Measurements from ENCODE around the gene UBXN1.
"Not testable (repeated sequence)": the region's sequence is repeated elsewhere in the genome, so short reads cannot be mapped to it uniquely, and the experiment has no call there.

Gene UBXN1

DNA sequence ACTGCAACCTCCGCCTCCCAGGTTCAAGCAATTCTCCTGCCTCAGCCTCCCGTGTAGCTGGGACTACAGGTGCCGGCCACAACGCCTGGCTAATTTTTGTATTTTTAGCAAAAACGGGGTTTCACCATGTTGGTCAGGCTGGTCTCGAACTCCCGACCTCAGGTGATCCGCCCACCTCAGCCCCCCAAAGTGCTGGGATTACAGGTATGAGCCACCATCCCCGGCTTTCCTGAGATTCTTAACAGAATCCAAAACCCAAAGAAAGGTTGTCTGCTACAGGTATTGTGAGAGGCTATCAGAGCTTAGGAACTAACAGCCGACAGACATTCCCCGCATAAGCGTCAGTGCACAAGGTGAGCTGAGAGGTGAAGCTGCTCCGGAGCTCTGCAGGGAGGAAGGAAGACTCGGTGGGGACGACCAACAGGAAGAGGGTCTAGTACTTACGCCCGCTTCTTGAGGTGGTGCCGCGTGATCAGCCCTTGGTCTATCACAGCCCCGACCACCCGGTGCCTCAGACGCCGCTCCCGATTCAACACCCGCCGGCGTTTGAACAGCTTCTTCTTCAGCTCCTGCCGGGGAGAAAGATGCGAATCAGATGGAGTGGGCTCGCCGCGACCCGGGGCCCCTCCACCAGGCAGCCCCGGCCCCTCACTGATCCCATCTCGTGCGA, 14.3 kb downstream of the UBXN1 start:
- Histone ChIP-seq H3K4me2 (peak overlapping the region; percentile 73), H3K27ac (peak overlapping the region; percentile 92), H3K4me1 (peaks cover 40% of the 10 kb centered on the region), H3K36me3 (peaks cover 51% of the 10 kb centered on the region), H4K20me1 (peaks cover 16% of the 10 kb centered on the region), H3K4me3 (peak overlapping the region; percentile 96), H3K9me3 (no peaks in the 10 kb centered on the region), H3K27me3 (no peaks in the 10 kb centered on the region), H3K9ac (peak overlapping the region; percentile 97)
- TF ChIP-seq Cebpa-rat (IDR thresholded peaks at IDR 0.05) = no peak

GRCh38 chr11:62656796-62657429, 22.0 kb downstream of the UBXN1 start:
- no peak for TF ChIP-seq Cebpa-rat (IDR thresholded peaks at IDR 0.05)
- Histone ChIP-seq H3K27ac (no peak overlapping the region), H3K9ac (no peak overlapping the region)

GRCh38 chr11:62654297-62654696, 24.6 kb downstream of the UBXN1 start:
- Histone ChIP-seq H3K27ac (no peak overlapping the region), H3K4me2 (peak overlapping the region; percentile 78; the same call in 1 of the 2 replicates), H3K9ac (no peak overlapping the region), H3K27me3 (no peaks in the 10 kb centered on the region), H4K20me1 (peaks cover 22% of the 10 kb centered on the region), H3K4me1 (peaks cover 19% of the 10 kb centered on the region), H3K9me3 (no peaks in the 10 kb centered on the region), H3K4me3 (no peak overlapping the region), H3K36me3 (peaks cover 20% of the 10 kb centered on the region)
- no peak for TF ChIP-seq Cebpa-rat (IDR thresholded peaks at IDR 0.05)

More at GRCh38 chr11:62656796-62657429, 22.0 kb downstream of the UBXN1 start:
- Histone ChIP-seq H3K4me3 (no peak overlapping the region), H3K9me3 (no peaks in the 10 kb centered on the region), H3K4me2 (no peak overlapping the region), H4K20me1 (peaks cover 8% of the 10 kb centered on the region; the same call in 1 of the 2 replicates), H3K27me3 (no peaks in the 10 kb centered on the region), H3K36me3 (peaks cover 15% of the 10 kb centered on the region), H3K4me1 (peaks cover 6% of the 10 kb centered on the region)

GRCh38 chr11:62652161-62653006, 26.5 kb downstream of the UBXN1 start:
- peaks cover 30% of the 10 kb centered on the region for H3K4me1 ChIP-seq
- no peaks in the 10 kb centered on the region for H3K9me3 ChIP-seq
- H4K20me1 ChIP-seq = peaks cover 41% of the 10 kb centered on the region
- H3K9ac ChIP-seq = peak overlapping the region; percentile 97
- peak overlapping the region; percentile 95 for H3K27ac ChIP-seq
- no peaks in the 10 kb centered on the region for H3K27me3 ChIP-seq
- TF ChIP-seq Cebpa-rat (IDR thresholded peaks at IDR 0.05) = no peak
- H3K36me3 ChIP-seq = peaks cover 40% of the 10 kb centered on the region
- peak overlapping the region; percentile 88 for H3K4me2 ChIP-seq
- H3K4me3 ChIP-seq = peak overlapping the region; percentile 89

DNA sequence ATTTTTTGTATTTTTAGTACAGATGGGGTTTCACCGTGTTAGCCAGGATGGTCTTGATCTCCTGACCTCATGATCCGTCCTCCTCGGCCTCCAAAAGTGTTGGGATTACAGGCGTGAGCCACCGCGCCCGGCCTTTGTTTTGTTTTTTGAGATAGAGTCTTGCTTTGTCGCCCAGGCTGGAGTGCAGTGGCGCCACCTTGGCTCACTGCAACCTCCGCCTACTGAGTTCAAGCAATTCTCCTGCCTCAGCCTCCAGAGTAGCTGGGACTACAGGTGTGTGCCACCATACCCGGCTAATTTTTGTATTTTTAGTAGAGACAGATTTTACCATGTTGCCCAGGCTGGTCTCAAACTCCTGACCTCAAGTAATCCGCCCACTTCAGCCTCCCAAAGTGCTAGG, 28.6 kb downstream of the UBXN1 start:
- not testable (repeated sequence) for H3K4me2 ChIP-seq, H3K27ac ChIP-seq, H3K4me3 ChIP-seq, H3K27me3 ChIP-seq, H3K9me3 ChIP-seq
- Histone ChIP-seq H4K20me1 (peaks cover 56% of the 10 kb centered on the region), H3K36me3 (peaks cover 45% of the 10 kb centered on the region), H3K9ac (peak overlapping the region; percentile 35; the same call in 1 of the 2 replicates), H3K4me1 (peaks cover 41% of the 10 kb centered on the region)

GRCh38 chr11:62649486-62649885, 29.4 kb downstream of the UBXN1 start:
- peaks cover 49% of the 10 kb centered on the region for H3K36me3 ChIP-seq
- H3K27me3 ChIP-seq = no peaks in the 10 kb centered on the region
- no peak for TF ChIP-seq Cebpa-rat (IDR thresholded peaks at IDR 0.05)
- no peak overlapping the region for H3K27ac ChIP-seq
- H3K9me3 ChIP-seq = no peaks in the 10 kb centered on the region
- H3K4me2 ChIP-seq = no peak overlapping the region
- H4K20me1 ChIP-seq = peaks cover 63% of the 10 kb centered on the region
- peaks cover 49% of the 10 kb centered on the region for H3K4me1 ChIP-seq
- no peak overlapping the region for H3K4me3 ChIP-seq
- peak overlapping the region; percentile 45; the same call in 1 of the 2 replicates for H3K9ac ChIP-seq

- TF ChIP-seq Cebpa-rat (IDR thresholded peaks at IDR 0.05) = no peak
- H3K4me3 ChIP-seq = no peak overlapping the region
- H3K36me3 ChIP-seq = peaks cover 54% of the 10 kb centered on the region
- H4K20me1 ChIP-seq = peaks cover 68% of the 10 kb centered on the region
- peaks cover 53% of the 10 kb centered on the region for H3K4me1 ChIP-seq
- H3K9me3 ChIP-seq = no peaks in the 10 kb centered on the region
- no peaks in the 10 kb centered on the region for H3K27me3 ChIP-seq
- peak overlapping the region; percentile 45 for H3K9ac ChIP-seq
- no peak overlapping the region for H3K27ac ChIP-seq
- no peak overlapping the region for H3K4me2 ChIP-seq
Observed at GRCh38 chr11:62648967-62649364, 29.9 kb downstream of the UBXN1 start.

- peak overlapping the region; percentile 45 for H3K9ac ChIP-seq
- H3K4me3 ChIP-seq = no peak overlapping the region
- peaks cover 74% of the 10 kb centered on the region for H4K20me1 ChIP-seq
- no peaks in the 10 kb centered on the region for H3K9me3 ChIP-seq
- no peaks in the 10 kb centered on the region for H3K27me3 ChIP-seq
- H3K4me1 ChIP-seq = peaks cover 53% of the 10 kb centered on the region
- peaks cover 60% of the 10 kb centered on the region for H3K36me3 ChIP-seq
- TF ChIP-seq Cebpa-rat (IDR thresholded peaks at IDR 0.05) = no peak
- H3K27ac ChIP-seq = no peak overlapping the region
- no peak overlapping the region for H3K4me2 ChIP-seq
Observed at GRCh38 chr11:62648185-62648966, 30.5 kb downstream of the UBXN1 start.

DNA sequence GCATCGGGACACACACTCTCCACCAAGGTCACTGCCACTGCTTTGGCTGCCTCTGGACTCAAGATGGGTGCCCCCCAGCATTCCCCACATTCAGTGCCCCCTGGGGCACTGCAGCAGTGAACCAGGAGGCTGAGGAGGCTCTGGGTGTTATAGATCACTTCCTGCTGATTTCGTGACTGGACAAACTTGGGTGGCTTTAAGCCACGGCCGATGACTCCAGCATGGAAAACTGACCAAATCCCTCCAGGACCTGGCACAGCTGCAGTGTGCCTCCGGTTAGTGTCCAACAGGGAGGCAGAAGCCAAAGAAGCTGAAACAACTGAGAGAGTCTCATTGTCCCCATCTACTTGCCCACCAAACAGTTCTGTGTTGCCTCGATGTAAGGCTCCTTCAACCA, 31.3 kb downstream of the UBXN1 start:
- Histone ChIP-seq H3K27me3 (no peaks in the 10 kb centered on the region), H4K20me1 (peaks cover 79% of the 10 kb centered on the region), H3K9ac (0 out of 2 replicates have a peak overlapping the region, but pooled peaks have one; percentile 23), H3K4me3 (no peak overlapping the region), H3K27ac (no peak overlapping the region), H3K9me3 (no peaks in the 10 kb centered on the region), H3K4me2 (0 out of 2 replicates have a peak overlapping the region, but pooled peaks have one; percentile 47), H3K36me3 (peaks cover 68% of the 10 kb centered on the region), H3K4me1 (peaks cover 53% of the 10 kb centered on the region)
- TF ChIP-seq Cebpa-rat (IDR thresholded peaks at IDR 0.05) = no peak
